Skeletal muscle tissue (tissue), 4 donors: Measurements from ENCODE around the gene ZNF226. TPM values are rescaled to one million over a fixed set of nuclear protein-coding genes. Genes with fewer than 3 reads are reported as not detected.
"Not testable (repeated sequence)": the region's sequence is repeated elsewhere in the genome, so short reads cannot be mapped to it uniquely, and the experiment has no call there.

ENCODE experiments used
- H3K27ac ChIP-seq: one replicate; pipeline ENCODE4 v1.7.0; 2013; ENCODE audit warnings: mild to moderate bottlenecking, low read depth, low read length, inconsistent platforms
- H3K27me3 ChIP-seq, 3 donors: one replicate each; pipeline ENCODE4 v1.7.0; 2013; ENCODE audit warnings: low read length in 3 of 3; ENCODE audit not compliant: control insufficient read depth in 3 of 3, insufficient read depth in 3 of 3
- H3K36me3 ChIP-seq, 3 donors: one replicate each; pipeline ENCODE4 v1.7.0; 2013; ENCODE audit warnings: low read length in 3 of 3; ENCODE audit not compliant: control insufficient read depth in 3 of 3, insufficient read depth in 3 of 3
- H3K4me1 ChIP-seq, 3 donors: one replicate each; pipeline ENCODE4 v1.7.0; 2013; ENCODE audit warnings: low read length in 3 of 3, mild to moderate bottlenecking in 3 of 3; ENCODE audit not compliant: control insufficient read depth in 3 of 3, insufficient read depth in 3 of 3
- H3K4me3 ChIP-seq, 3 donors: one replicate each; pipeline ENCODE4 v1.7.0; 2013; ENCODE audit warnings: low read length in 3 of 3
- H3K9ac ChIP-seq, 3 donors: one replicate each; pipeline ENCODE4 v1.7.0; 2013; ENCODE audit warnings: low read length in 3 of 3, mild to moderate bottlenecking in 3 of 3, moderate library complexity in 2 of 3, low read depth in 1 of 3
- H3K9me3 ChIP-seq, 3 donors: one replicate each; pipeline ENCODE4 v1.7.0; 2013; ENCODE audit warnings: low read length in 3 of 3; ENCODE audit not compliant: control insufficient read depth in 3 of 3
- total RNA-seq: library from RNA; depleted of rRNA; stranded (reverse); fragments of >200 nt; gene quantifications from one replicate; pipeline ENCODE4 v1.2.3, GENCODE V29; 2014
- donor health status: Osteomylitis.

Gene ZNF226
- total RNA-seq: 15.7 TPM

DNA sequence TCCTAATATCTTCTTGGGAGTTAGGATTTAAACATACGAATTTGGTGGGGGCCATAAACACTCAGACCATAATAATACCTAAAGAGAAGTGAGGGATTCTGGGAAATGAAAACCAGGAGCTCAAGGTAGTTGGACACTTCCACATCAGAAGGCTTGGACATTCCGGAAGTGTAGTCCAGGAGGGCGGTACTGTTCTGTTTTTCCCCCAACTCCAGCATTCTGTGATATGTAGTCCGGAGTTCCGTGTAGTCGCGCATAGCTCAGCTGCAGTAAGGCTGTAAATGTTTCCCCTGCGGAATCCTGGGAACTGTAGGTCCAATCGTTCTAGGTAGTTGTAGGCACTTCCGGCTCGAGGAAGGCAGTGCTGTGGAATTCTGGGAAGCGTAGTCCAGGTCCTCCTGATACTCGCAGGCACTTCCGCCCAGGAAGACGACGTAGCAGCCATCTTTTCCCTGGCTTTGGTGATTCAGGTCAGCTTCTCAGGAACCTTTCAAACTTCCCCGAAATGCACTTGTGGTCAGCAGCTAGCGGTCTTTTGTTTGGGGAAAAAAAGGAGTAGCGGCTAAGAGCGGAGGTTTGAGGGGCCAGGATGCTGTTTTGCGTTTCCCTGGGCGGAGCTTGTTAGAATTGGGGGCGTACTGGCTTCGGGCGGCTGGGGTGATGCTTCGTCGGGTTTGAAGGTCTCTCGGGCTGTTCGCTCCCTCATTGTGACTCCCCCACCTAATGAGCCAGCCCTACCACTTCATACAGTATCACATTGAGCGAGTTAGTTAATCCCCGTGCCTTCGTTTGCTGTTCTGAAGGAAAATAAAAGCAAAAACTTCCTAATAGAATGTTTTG lies at the start of gene ZNF226:
TSS of gene ZNF226 (plus strand) at position 428 of the 840 bp plus-strand sequence. CDS start 4,981 bp downstream, outside the sequence.
- H3K27me3 ChIP-seq: no peaks in the 10 kb centered on the region
- peak within 1 kb of the TSS; percentile 78 to 87 (median 83) for H3K9ac ChIP-seq
- H3K4me1 ChIP-seq: peaks cover 6 to 11% (median 7%) of the 10 kb centered on the region in 3 donors
- H3K4me3 ChIP-seq: peak within 1 kb of the TSS; percentile 78 to 92 (median 88)
- H3K27ac ChIP-seq: peak within 1 kb of the TSS; percentile 76
- peaks cover 19 to 29% (median 26%) of the 10 kb centered on the region in 3 donors for H3K36me3 ChIP-seq
- H3K9me3 ChIP-seq: peaks cover 2 to 18% (median 2%) of the 10 kb centered on the region in 3 donors

DNA sequence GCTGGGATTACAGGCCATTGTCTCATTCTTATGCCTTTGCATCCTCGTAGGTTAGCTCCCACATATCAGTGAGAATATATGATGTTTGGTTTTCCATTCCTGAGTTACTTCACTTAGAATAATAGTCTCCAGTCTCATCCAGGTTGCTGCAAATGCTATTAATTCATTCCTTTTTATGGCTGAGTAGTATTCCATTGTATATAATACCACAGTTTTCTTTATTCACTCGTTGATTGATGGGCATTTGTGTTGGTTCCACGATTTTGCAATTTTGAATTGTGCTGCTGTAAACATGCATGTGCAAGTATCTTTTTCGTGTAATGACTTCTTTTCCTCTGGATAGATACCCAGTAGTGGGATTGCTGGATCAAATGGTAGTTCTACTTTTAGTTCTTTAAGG lies 43.7 kb upstream of the ZNF226 start:
- H3K27me3 ChIP-seq, H3K9ac ChIP-seq, H3K27ac ChIP-seq, H3K4me3 ChIP-seq, H3K4me1 ChIP-seq: not testable (repeated sequence)
- peaks cover 36 to 62% (median 59%) of the 10 kb centered on the region in 3 donors for H3K36me3 ChIP-seq
- peaks cover 0 to 19% (median 0%) of the 10 kb centered on the region in 3 donors for H3K9me3 ChIP-seq

DNA sequence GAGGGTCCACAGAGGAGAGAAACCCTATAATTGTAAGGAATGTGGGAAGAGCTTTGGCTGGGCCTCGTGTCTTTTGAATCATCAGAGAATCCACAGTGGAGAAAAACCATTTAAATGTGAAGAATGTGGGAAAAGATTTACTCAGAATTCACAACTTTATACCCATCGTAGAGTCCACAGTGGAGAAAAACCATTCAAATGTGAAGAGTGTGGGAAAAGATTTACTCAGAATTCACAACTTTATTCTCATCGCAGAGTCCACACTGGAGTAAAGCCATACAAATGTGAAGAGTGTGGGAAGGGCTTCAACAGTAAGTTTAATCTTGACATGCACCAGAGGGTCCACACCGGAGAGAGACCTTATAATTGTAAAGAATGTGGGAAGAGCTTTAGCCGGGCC lies 32.9 kb upstream of the ZNF226 start:
- H3K27me3 ChIP-seq: no peaks in the 10 kb centered on the region
- peaks cover 5 to 42% (median 10%) of the 10 kb centered on the region in 3 donors for H3K9me3 ChIP-seq
- H3K36me3 ChIP-seq: peaks cover 28 to 55% (median 44%) of the 10 kb centered on the region in 3 donors
- H3K9ac ChIP-seq: no peak overlapping the region
- H3K4me3 ChIP-seq: no peak overlapping the region
- no peaks in the 10 kb centered on the region for H3K4me1 ChIP-seq
- H3K27ac ChIP-seq: no peak overlapping the region

DNA sequence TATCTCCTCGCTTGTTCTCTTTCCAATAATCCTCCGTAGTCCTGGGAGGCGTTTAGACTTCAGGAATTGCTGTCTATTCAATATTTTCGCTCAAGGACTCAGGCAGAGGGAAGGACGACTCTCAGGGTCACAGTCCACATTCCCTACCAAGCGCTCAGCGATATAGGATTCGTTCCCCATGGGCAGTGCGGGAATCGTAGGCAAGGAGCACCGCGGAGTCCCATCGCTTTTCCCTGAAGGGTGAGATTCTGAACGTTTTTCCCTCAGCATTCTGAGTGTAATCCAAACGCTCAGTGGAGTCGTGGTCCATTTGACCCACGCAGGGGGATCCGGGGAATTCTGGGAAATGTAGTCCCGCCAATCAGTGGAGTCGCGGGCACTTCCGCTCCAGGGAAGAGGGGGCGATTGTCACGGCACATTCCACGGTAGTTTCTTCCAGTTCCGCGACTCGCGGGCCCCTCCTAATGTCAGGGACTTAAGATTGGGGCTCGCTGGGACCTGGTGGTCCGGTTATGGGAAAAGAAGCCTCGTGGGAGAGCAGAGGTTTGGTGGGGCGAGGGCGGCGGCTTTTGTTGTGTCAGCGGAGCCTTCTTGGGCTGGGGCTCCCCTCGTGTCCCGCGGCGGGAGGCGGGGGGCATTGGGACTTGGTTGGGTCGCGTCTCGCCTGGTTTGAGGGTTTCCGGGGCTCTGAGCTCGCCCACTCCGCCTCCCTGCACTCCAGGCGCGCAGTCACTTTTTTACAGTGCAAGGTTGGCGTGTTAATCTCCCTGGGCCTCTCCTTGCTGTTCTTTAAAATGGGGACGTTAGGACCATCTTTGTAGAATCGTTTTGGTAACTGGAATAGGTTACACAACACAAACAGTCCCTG lies 23.5 kb upstream of the ZNF226 start, which contains the start of gene ZNF234:
TSS of gene ZNF234 (plus strand) at position 364 of the 868 bp plus-strand sequence. CDS start 3,079 bp downstream, outside the sequence.
- Histone ChIP-seq H3K4me1 (peaks cover 8 to 12% (median 12%) of the 10 kb centered on the region in 3 donors), H3K4me3 (peak within 1 kb of the TSS; percentile 97 to 100 (median 100)), H3K27me3 (no peaks in the 10 kb centered on the region), H3K27ac (peak within 1 kb of the TSS; percentile 75), H3K9me3 (no peaks in the 10 kb centered on the region), H3K9ac (peak within 1 kb of the TSS; percentile 88 to 98 (median 95)), H3K36me3 (peaks cover 21 to 23% (median 23%) of the 10 kb centered on the region in 3 donors)

DNA sequence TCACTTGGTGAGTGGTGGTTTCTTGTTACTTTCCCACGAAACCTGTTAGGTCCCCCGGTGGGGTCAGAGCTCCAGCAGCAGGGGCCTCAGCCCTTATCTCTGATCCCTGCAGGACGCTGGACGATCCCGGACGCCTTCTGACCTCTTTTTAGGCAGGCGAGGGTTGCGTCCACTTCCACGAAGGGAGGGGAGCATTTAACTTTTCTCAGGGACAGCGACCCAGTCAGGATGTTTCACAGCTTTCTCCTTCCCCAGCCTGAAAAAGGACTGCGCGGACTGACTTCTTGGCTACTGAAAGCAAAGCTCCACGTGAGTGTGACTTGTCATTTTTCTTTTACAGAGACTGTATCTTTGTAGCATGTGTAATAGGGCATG lies 22.9 kb upstream of the ZNF226 start:
- H3K4me3 ChIP-seq: peak overlapping the region; percentile 97 to 100 (median 100)
- peaks cover 21 to 27% (median 24%) of the 10 kb centered on the region in 3 donors for H3K36me3 ChIP-seq
- H3K27ac ChIP-seq: peak overlapping the region; percentile 75
- peak overlapping the region; percentile 88 to 98 (median 95) for H3K9ac ChIP-seq
- no peaks in the 10 kb centered on the region for H3K27me3 ChIP-seq
- H3K9me3 ChIP-seq: no peaks in the 10 kb centered on the region
- H3K4me1 ChIP-seq: peaks cover 8 to 12% (median 12%) of the 10 kb centered on the region in 3 donors

DNA sequence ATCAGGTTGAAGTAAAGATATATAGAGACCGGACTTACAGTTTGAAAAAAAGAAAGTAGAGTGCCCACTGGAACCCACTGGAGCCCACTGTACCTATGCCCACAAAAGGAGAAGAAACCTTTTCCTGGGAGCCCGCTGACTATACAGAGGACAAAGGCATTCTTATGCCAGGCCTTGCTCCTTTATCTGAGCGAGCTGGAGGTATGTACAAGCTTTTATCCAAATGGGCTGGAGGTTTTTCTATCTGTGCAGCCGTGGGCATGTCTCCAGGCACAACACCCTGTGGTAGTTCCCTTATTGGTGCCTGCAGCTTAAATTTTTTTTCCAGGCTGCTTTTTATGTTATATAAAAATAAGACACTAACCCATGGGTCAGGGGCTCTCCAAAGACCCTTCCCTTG lies 15.1 kb upstream of the ZNF226 start:
- no peak overlapping the region for H3K4me3 ChIP-seq
- no peak overlapping the region for H3K27ac ChIP-seq
- H3K9ac ChIP-seq: no peak overlapping the region
- H3K9me3 ChIP-seq: peaks cover 5 to 27% (median 5%) of the 10 kb centered on the region in 3 donors
- peaks cover 81 to 84% (median 84%) of the 10 kb centered on the region in 3 donors for H3K36me3 ChIP-seq
- no peaks in the 10 kb centered on the region for H3K27me3 ChIP-seq
- H3K4me1 ChIP-seq: no peaks in the 10 kb centered on the region

DNA sequence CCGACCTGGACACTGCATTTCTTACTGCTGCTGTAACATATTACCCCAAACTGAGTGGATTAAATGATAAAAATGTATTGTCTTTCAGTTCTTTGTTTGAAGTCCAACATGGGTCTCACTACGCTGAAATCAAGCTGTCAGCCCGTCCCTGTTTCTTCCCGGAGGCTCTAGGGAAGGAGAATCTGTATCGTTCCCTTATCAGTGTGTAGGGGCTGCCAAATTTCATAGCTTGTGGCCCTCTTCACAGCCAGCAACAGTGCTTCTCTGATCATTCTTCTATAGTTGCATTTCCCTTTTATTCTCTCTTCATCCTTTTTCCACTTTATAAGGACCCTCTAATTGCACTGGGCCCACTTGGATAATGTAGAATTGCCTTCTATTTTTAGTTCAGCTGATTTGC lies 13.4 kb upstream of the ZNF226 start:
- no peak overlapping the region for H3K27ac ChIP-seq
- peaks cover 13 to 40% (median 13%) of the 10 kb centered on the region in 3 donors for H3K9me3 ChIP-seq
- H3K4me1 ChIP-seq: no peaks in the 10 kb centered on the region
- no peaks in the 10 kb centered on the region for H3K27me3 ChIP-seq
- H3K36me3 ChIP-seq: peaks cover 74 to 83% (median 76%) of the 10 kb centered on the region in 3 donors
- no peak overlapping the region for H3K4me3 ChIP-seq
- no peak overlapping the region for H3K9ac ChIP-seq

DNA sequence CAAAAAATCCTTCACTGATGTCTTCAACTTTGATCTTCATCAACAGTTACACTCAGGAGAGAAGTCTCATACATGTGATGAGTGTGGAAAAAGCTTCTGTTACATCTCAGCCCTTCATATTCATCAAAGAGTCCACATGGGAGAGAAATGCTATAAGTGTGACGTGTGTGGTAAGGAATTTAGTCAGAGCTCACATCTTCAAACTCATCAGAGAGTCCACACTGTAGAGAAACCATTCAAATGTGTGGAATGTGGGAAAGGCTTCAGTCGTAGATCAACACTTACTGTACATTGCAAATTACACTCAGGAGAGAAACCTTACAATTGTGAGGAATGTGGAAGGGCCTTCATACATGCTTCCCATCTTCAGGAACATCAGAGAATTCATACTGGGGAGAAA lies 8.4 kb upstream of the ZNF226 start:
- peaks cover 46 to 62% (median 54%) of the 10 kb centered on the region in 3 donors for H3K36me3 ChIP-seq
- no peaks in the 10 kb centered on the region for H3K27me3 ChIP-seq
- peaks cover 23 to 57% (median 28%) of the 10 kb centered on the region in 3 donors for H3K9me3 ChIP-seq
- no peak overlapping the region for H3K9ac ChIP-seq
- no peak overlapping the region for H3K27ac ChIP-seq
- H3K4me1 ChIP-seq: no peaks in the 10 kb centered on the region
- peak overlapping the region in 2 of 3 donors; percentile 1 to 56 for H3K4me3 ChIP-seq

DNA sequence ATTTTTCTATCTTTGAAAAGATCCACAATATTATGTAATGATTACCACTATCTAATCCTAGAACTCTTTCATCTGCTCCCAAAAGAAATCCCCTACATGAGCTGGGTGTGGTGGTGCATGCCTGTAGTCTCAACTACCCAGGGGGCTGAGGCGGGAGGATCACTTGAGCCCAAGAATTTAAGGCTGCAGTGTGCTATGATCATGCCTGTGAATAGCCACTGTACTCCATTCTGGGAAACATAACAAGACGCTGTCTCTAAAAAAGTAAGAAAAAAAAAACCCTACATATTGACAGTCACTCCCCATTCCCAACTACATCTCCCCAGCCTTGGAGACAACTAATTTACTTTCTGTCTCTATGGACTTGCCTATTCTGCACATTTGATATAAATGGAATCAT lies 1.1 kb upstream of the ZNF226 start:
- Histone ChIP-seq H3K4me1 (peaks cover 6 to 11% (median 7%) of the 10 kb centered on the region in 3 donors), H3K36me3 (peaks cover 10 to 20% (median 17%) of the 10 kb centered on the region in 3 donors), H3K27me3 (no peaks in the 10 kb centered on the region), H3K9ac (no peak overlapping the region), H3K4me3 (no peak overlapping the region), H3K27ac (no peak overlapping the region), H3K9me3 (peaks cover 4 to 14% (median 5%) of the 10 kb centered on the region in 3 donors)
